Upper lobe of left lung (tissue), 4 donors: ENCODE results near the gene CTNNBL1.

Experiments
- EP300 ChIP-seq, 4 donors: sonication (generic); formaldehyde crosslinking; IDR thresholded peaks; one replicate each; pipeline ENCODE4 v1.5.1; 2017; ENCODE audit warnings: antibody characterized with exemption in 4 of 4, control low read depth in 2 of 4
- POLR2A ChIP-seq, 4 donors: fragments of 450-650 bp; IDR thresholded peaks; one replicate each; pipeline ENCODE4 v1.5.1; 2016 to 2017; ENCODE audit warnings: antibody characterized with exemption in 4 of 4, mild to moderate bottlenecking in 2 of 4
- TF ChIP-seq, protein P1 (sequence below), 6 experiments: fragments of 450-650 bp in 4 of 6; fragments of 200-600 bp in 2 of 6; sonication (generic) in 2 of 6; IDR thresholded peaks; one replicate each; pipeline ENCODE4 v1.5.1; 2016 to 2019; ENCODE audit warnings: antibody characterized with exemption in 6 of 6

DNA sequence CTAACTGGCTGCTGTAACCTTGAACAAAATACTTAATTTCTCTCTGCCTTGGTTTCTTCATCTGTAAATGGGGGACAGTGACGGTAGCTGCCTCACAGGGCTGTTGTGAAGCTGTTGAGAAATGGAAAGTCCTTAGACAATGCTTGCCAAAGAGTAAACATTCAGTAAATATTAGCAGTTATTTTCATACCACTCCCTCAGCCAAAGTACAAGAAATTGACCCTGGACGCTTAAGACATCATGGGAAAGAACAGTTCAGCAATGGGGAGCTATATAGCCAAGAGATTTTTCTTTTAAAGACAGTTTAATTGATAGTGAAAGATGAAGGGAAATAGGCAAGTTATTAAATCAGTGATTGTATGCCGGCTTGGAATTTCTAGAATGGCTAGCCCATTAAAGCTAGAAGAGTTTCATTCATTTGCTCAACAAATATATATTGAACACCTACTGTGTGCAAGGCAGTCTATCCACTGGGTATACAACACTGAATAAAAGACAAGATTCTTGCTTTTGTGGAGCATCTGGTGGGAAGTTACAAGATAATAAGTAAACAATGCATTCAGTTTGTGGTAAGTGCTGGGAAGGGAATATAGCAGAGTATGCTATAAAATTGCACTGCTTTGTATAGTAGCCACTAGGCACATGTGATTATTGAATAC, 2.0 kb downstream of the CTNNBL1 start:
- TF ChIP-seq, protein P1, sequence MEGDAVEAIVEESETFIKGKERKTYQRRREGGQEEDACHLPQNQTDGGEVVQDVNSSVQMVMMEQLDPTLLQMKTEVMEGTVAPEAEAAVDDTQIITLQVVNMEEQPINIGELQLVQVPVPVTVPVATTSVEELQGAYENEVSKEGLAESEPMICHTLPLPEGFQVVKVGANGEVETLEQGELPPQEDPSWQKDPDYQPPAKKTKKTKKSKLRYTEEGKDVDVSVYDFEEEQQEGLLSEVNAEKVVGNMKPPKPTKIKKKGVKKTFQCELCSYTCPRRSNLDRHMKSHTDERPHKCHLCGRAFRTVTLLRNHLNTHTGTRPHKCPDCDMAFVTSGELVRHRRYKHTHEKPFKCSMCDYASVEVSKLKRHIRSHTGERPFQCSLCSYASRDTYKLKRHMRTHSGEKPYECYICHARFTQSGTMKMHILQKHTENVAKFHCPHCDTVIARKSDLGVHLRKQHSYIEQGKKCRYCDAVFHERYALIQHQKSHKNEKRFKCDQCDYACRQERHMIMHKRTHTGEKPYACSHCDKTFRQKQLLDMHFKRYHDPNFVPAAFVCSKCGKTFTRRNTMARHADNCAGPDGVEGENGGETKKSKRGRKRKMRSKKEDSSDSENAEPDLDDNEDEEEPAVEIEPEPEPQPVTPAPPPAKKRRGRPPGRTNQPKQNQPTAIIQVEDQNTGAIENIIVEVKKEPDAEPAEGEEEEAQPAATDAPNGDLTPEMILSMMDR (IDR thresholded peaks at IDR 0.05) = no peak
- TF ChIP-seq POLR2A (IDR thresholded peaks at IDR 0.05) = no peak
- no peak for TF ChIP-seq EP300 (IDR thresholded peaks at IDR 0.05)
